Epithelial cell of proximal tubule (primary cell): ENCODE results near the gene KATNIP. TPM values are rescaled to one million over a fixed set of nuclear protein-coding genes. Genes with fewer than 3 reads are reported as not detected.

Source experiments
- DNase-seq: peaks from one replicate; pipeline ENCODE4 v3.0.0-alpha.2; 2011; ENCODE audit warnings: low read depth
- H3K4me3 ChIP-seq: 2 replicates; pipeline ENCODE4 v1.5.1; 2011; ENCODE audit warnings: low read depth, mild to moderate bottlenecking, low read length
- CTCF ChIP-seq: conservative IDR thresholded peaks from 2 replicates; pipeline ENCODE4 v1.5.1; 2012; ENCODE audit warnings: low read depth, mild to moderate bottlenecking, low read length
- total RNA-seq: library from RNA; depleted of rRNA; stranded (reverse); fragments of >200 nt; gene quantifications from 2 replicates; pipeline ENCODE4 v1.2.3, GENCODE V29; 2015

KATNIP gene
- total RNA-seq, 1 donor from 2014 or later, result 32.8 TPM

- no peak for TF ChIP-seq CTCF
- H3K4me3 ChIP-seq, result no peak overlapping the region
- no peak for DNase-seq
Observed at GRCh38 chr16:27588057-27588456, 38.1 kb downstream of the KATNIP start.

- H3K4me3 ChIP-seq, result no peak overlapping the region
- TF ChIP-seq CTCF, result no peak
- DNase-seq, result no peak
Observed at GRCh38 chr16:27591837-27592236, 41.9 kb downstream of the KATNIP start.

GRCh38 chr16:27595475-27595874 lies 45.5 kb downstream of the KATNIP start:
- TF ChIP-seq CTCF, result no peak
- no peak for DNase-seq
- H3K4me3 ChIP-seq, result no peak overlapping the region

- no peak overlapping the region for H3K4me3 ChIP-seq
- no peak for DNase-seq
- TF ChIP-seq CTCF, result no peak
Observed at GRCh38 chr16:27595993-27596392, 46.0 kb downstream of the KATNIP start.

- DNase-seq, result no peak
- no peak overlapping the region for H3K4me3 ChIP-seq
- no peak for TF ChIP-seq CTCF
Observed at GRCh38 chr16:27596411-27596810, 46.5 kb downstream of the KATNIP start.

GRCh38 chr16:27597361-27597760 lies 47.4 kb downstream of the KATNIP start:
- DNase-seq, result no peak
- H3K4me3 ChIP-seq, result no peak overlapping the region
- no peak for TF ChIP-seq CTCF

GRCh38 chr16:27598220-27598619 lies 48.3 kb downstream of the KATNIP start:
- no peak for DNase-seq
- H3K4me3 ChIP-seq, result no peak overlapping the region
- TF ChIP-seq CTCF, result no peak
